ENCODE results near the gene ABHD18. TPM values are rescaled to one million over a fixed set of nuclear protein-coding genes. Genes with fewer than 3 reads are reported as not detected.
"Not testable (repeated sequence)": the region's sequence is repeated elsewhere in the genome, so short reads cannot be mapped to it uniquely, and the experiment has no call there.

ABHD18 gene
- total RNA-seq, 2 experiments from 2014 or later, result 22.2 to 22.6 TPM

DNA sequence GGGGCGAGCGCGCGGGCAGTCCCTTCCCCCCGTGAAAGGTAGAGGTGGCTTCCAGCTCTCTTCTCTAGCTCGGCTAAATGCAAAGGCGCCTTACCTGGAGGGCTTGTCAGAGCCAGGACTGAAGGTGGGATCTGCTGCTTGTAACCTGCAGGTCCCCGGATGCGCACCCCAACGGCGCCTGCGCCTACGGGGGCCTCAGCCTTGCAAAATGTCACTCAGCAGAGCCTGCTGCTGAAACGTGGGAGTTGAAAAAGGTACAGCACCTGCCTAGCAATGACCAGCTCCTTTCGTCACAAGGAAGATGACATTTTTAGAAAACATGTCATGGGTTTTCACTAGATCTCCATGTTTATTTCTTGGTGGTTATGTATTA lies 583 bp downstream of the ABHD18 start:
- Mint-ChIP-seq H3K9me3 (no peaks in the 10 kb centered on the region), H3K4me3 (peak overlapping the region; percentile 95), H3K27me3 (no peaks in the 10 kb centered on the region), H3K36me3 (ENCODE audit: low read depth) (peaks cover 21% of the 10 kb centered on the region), H3K27ac (peak overlapping the region; percentile 98), H3K4me1 (ENCODE audit: low read depth) (peaks cover 34% of the 10 kb centered on the region)
- ATAC-seq (peak; percentile 54), DNase-seq (peak; percentile 91)
- CTCF ChIA-PET, result interaction anchor here (0.9 to 1.4 kb wide), 5 partner anchors 12 to 320 kb away, joined by 3 to 4 read pairs (median 4); no protein-coding TSS in a partner anchor
- POLR2A ChIA-PET, result interaction anchor here (0.7 to 1.6 kb wide), 8 partner anchors 10 to 104 kb away, joined by 3 to 17 read pairs (median 4); partner anchors contain the start of genes LARP1B and PLK4
- intact Hi-C loops (cut with micrococcal nuclease), result loop anchor here (2.0 to 10.0 kb wide), 3 partner anchors 85 to 1129 kb away; partner anchors contain the start of genes C4orf33, LARP1B, PLK4 and SCLT1
- TF ChIP-seq, protein P1, sequence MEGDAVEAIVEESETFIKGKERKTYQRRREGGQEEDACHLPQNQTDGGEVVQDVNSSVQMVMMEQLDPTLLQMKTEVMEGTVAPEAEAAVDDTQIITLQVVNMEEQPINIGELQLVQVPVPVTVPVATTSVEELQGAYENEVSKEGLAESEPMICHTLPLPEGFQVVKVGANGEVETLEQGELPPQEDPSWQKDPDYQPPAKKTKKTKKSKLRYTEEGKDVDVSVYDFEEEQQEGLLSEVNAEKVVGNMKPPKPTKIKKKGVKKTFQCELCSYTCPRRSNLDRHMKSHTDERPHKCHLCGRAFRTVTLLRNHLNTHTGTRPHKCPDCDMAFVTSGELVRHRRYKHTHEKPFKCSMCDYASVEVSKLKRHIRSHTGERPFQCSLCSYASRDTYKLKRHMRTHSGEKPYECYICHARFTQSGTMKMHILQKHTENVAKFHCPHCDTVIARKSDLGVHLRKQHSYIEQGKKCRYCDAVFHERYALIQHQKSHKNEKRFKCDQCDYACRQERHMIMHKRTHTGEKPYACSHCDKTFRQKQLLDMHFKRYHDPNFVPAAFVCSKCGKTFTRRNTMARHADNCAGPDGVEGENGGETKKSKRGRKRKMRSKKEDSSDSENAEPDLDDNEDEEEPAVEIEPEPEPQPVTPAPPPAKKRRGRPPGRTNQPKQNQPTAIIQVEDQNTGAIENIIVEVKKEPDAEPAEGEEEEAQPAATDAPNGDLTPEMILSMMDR (IDR thresholded peaks at IDR 0.05), result no peak

DNA sequence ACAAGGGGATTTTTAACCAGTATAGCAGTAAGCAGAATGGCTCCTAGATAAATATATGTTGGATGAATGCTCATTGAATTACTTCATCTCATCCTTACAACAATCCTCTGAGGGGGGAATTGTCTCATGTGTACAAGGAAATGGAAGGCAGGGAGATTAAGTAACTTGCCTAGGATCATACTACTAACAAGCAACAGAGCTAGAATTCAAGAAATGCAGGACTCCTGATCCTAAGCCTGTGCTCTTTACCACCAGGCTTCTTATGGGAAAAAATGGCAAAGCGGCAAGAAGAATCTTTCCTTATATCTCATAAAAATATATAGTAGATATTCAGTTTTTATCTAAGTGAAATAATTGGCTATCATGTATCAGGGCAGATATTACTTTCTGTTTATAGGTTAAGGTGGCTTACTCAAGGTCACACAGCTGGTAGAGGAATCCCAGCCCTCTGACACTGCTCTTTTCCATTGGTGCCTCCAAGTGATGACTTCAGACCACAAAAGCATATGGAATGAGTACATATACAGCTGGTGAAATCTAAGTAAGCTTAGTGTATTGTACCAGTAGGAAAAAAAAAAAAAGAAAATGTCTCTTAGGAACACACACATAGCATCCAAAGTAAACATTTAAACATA lies 2.1 kb downstream of the ABHD18 start:
- intact Hi-C loops (cut with micrococcal nuclease), result loop anchor here (5.0 to 10.0 kb wide), 2 partner anchors 95 to 1128 kb away; partner anchors contain the start of genes C4orf33, LARP1B and SCLT1
- no peak for ATAC-seq
- no peaks in the 10 kb centered on the region for H3K27me3 Mint-ChIP-seq
- H3K27ac Mint-ChIP-seq, result peak overlapping the region; percentile 81
- TF ChIP-seq, protein P1 (IDR thresholded peaks at IDR 0.05), result no peak
- DNase-seq, result peak; percentile 5
- H3K4me1 Mint-ChIP-seq (ENCODE audit: low read depth), result peaks cover 31% of the 10 kb centered on the region
- ChIA-PET CTCF (no interaction called here), POLR2A (interaction anchor here (0.7 to 1.1 kb wide), 2 partner anchors 10 to 94 kb away, joined by 3 to 5 read pairs; partner anchors contain the start of gene LARP1B)
- peaks cover 22% of the 10 kb centered on the region for H3K36me3 Mint-ChIP-seq (ENCODE audit: low read depth)
- peak overlapping the region; percentile 45 for H3K4me3 Mint-ChIP-seq
- no peaks in the 10 kb centered on the region for H3K9me3 Mint-ChIP-seq

DNA sequence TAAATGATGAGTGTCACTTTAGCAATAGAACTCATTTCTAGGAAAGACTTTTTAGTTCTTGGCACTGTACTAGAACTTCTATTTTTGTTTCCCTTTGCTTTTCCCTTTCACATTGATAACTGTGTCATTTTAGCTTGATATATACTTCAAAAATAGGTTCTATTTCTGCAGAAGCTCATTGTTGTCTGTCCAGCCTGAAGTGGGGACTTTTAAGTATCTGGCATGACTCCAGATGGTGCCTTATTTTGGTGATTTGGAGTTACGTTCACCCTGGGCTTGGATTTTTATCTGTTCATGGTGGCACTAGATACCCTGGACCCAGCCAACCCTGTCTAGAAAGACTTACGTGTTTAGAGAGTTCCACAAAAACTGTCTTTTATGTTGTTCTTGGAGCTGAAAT lies 3.4 kb downstream of the ABHD18 start:
- Mint-ChIP-seq H3K27ac (no peak overlapping the region), H3K9me3 (no peaks in the 10 kb centered on the region), H3K27me3 (no peaks in the 10 kb centered on the region), H3K4me1 (ENCODE audit: low read depth) (peaks cover 21% of the 10 kb centered on the region), H3K4me3 (no peak overlapping the region), H3K36me3 (ENCODE audit: low read depth) (peaks cover 11% of the 10 kb centered on the region)
- DNase-seq, result no peak
- no peak for ATAC-seq
- intact Hi-C loops (cut with micrococcal nuclease), result loop anchor here (5.0 to 10.0 kb wide), 2 partner anchors 94 to 1126 kb away; partner anchors contain the start of genes C4orf33, LARP1B and SCLT1
- CTCF ChIA-PET, result no interaction called here
- POLR2A ChIA-PET, result interaction anchor here (1.1 kb wide), 1 partner anchor 92 kb away, joined by 5 read pairs; the partner anchor contains the start of gene LARP1B
- TF ChIP-seq, protein P1 (IDR thresholded peaks at IDR 0.05), result no peak

DNA sequence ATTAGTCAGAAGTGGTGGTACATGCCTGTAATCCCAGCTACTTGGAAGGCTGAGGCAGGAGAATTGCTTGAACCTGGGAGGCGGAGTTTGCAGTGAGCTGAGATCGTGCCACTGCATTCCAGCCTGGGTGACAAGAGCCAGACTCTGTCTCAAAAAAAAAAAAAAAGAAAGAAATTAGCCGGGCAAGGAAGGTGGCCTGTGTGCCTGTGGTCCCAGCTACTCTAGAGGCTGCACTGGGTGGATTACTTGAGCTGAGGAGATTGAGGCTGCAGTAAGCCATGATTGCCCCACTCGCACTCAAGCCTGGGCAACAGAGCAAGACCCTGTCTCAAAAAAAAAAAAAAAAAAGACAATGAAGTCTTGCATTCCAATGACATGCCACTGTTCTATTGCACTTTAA lies 5.7 kb downstream of the ABHD18 start:
- H3K9me3 Mint-ChIP-seq; DNase-seq; H3K27me3 Mint-ChIP-seq; H3K4me3 Mint-ChIP-seq; POLR2A ChIA-PET; ATAC-seq; H3K27ac Mint-ChIP-seq; intact Hi-C loops (cut with micrococcal nuclease); CTCF ChIA-PET: not testable (repeated sequence)
- H3K36me3 Mint-ChIP-seq (ENCODE audit: low read depth), result peaks cover 17% of the 10 kb centered on the region
- peaks cover 25% of the 10 kb centered on the region for H3K4me1 Mint-ChIP-seq (ENCODE audit: low read depth)

DNA sequence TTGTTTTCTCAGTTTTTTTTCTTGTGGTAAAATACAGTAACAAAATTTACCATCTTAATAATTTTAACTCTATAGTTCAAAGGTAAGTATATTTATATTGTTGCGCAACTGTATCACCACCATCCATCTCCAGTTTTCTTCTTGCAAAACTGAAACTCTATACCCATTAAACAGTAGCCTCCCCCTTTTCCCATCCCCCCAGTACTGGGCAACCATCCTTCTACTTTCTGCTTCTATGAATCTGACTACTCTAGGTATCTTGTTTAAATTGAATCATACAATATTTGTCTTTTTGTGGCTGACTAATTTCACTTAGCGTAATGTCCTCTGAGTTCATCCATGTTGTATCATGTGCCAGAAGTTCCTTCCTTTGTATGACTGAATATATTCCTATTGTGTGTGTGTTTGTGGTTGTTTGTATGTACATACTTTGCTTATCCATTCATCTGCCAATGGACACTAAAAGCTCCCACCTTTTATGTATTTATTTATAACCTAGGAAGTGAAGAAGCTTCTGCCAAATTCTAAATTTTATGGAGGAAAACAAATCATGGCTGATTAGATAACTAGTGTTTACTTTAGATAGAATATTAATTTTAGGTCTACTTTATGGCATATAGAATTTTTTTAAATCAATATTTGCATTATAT lies 10.0 kb downstream of the ABHD18 start:
- POLR2A ChIA-PET, result no interaction called here

More for the DNA sequence above, 10.0 kb downstream of the ABHD18 start:
- intact Hi-C loops (cut with micrococcal nuclease), result no loop called here
- Mint-ChIP-seq H3K4me3 (no peak overlapping the region), H3K4me1 (ENCODE audit: low read depth) (peaks cover 10% of the 10 kb centered on the region), H3K36me3 (ENCODE audit: low read depth) (peaks cover 14% of the 10 kb centered on the region), H3K9me3 (no peaks in the 10 kb centered on the region), H3K27me3 (no peaks in the 10 kb centered on the region), H3K27ac (no peak overlapping the region)
- CTCF ChIA-PET, result no interaction called here
- TF ChIP-seq, protein P1 (IDR thresholded peaks at IDR 0.05), result no peak
- ATAC-seq (no peak), DNase-seq (no peak)
